ENCODE measurements around the gene ESRRG.
"Not testable (repeated sequence)": the region's sequence is repeated elsewhere in the genome, so short reads cannot be mapped to it uniquely, and the experiment has no call there.

The ESRRG gene

DNA sequence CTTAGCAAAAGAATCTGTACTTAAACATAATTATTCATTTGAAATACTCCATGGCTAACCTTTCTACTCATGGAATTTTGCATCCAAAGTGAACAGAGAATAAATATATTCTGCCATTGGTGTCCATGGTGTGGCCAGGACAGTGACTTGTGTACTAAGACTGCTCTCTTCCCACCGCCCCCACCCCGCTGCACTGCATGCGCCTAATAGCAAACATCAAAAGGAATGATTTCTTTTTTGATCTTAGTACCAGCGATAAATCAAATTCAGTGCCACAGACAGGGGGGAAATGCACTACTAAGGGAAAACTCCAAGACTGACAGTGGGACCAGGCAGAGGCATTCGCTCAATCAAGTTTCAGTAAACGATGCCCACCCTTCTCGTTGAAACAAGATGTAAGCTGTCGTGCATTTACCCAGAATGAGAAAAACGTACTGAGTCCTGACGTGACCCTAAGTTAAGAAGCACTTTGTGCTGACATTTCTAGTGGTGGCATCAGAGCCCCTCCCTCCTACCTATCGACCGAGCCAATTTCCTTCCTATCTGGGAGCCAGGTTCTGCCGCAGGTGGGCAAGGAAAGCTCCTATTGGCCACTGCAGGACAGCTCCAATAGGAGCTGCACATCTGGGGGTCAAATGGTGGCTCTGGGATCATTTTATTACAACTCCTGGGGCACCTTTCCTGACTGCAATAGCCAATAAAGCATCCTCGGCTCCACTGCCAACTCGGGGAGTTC lies 12.5 kb downstream of the ESRRG start:
- in situ Hi-C loops (cut with MboI; ENCODE audit: low pct_unique_long_range_greater_than_20kb, low sequenced_read_pairs): no loop called here
- no peak for DNase-seq

DNA sequence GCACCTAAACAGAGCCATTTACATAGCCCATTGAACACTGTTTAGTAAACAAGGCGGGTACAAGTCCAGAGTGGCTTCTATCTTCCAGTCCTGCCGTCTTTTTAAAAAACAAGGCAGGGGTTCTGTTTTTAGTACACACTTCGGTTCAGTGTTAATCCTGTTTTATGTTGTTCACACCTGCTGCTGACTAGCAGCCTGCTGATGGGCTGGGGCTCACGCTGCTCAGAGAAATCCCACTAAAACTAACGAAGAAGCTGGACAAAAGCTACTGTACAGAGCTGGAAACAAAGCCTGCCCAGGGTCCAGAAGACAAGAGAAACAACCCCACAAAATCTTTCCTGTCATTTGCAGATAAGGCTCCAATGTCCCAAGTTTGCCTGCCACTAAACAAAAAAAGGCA lies 13.2 kb downstream of the ESRRG start:
- no peak for DNase-seq

DNA sequence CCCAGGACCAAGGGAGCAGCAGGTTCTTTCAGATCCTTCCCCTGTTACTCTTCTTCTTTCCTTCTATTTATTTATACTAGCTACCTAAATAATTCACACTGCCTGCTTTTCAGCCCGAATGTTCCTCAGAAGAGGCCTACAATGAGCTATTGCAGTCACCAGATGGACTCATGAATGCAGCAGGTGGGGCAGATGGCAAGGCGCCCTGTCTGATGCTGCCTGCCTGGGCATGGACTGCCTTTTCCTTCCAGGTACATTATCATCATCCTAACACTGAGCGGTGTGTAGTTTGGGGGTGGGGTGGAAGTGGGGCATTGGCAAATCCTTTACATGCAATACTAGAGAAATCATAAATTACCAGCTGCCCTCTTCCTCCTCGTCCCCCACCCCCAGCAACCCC lies 17.6 kb downstream of the ESRRG start:
- no peak for DNase-seq
- in situ Hi-C loops (cut with MboI; ENCODE audit: low pct_unique_long_range_greater_than_20kb, low sequenced_read_pairs): no loop called here

More for the DNA sequence above, 13.2 kb downstream of the ESRRG start:
- in situ Hi-C loops (cut with MboI; ENCODE audit: low pct_unique_long_range_greater_than_20kb, low sequenced_read_pairs): no loop called here

DNA sequence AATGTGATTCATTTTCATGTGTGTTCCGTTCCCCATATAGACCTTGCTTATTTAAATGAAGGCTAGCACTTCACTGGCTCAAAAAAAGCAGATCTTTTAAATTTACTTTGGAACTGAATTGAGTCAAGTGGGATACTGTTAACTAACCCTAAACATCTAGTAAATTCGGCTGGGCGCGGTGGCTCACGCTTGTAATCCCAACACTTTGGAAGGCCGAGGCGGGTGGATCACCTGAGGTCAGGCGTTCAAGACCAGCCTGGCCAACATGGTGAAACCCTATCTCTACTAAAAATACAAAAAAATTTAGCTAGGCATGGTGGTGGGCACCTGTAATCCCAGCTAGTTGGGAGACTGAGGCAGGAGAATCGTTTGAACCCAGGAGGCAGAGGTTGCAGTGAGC lies 19.2 kb downstream of the ESRRG start:
- in situ Hi-C loops (cut with MboI; ENCODE audit: low pct_unique_long_range_greater_than_20kb, low sequenced_read_pairs); DNase-seq: not testable (repeated sequence)

DNA sequence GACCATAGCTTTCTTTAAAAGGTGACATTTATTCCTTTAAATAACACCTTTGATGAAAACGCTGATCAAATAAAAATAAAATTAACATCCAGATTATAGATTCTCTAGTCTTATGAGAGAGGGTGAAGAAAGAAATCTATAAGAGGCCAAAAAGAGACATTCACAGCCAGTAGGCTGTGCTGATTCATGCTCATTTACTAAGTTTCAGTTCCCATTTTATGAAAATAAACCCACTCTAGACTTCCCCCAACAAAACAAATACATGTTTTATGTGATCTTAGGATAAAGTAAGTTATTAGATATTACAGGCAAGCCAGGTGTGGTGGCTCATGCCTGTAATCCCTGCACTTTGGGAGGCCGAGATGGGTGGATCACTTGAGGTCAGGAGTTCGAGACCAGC lies 21.1 kb downstream of the ESRRG start:
- in situ Hi-C loops (cut with MboI; ENCODE audit: low pct_unique_long_range_greater_than_20kb, low sequenced_read_pairs): no loop called here
- DNase-seq: no peak

DNA sequence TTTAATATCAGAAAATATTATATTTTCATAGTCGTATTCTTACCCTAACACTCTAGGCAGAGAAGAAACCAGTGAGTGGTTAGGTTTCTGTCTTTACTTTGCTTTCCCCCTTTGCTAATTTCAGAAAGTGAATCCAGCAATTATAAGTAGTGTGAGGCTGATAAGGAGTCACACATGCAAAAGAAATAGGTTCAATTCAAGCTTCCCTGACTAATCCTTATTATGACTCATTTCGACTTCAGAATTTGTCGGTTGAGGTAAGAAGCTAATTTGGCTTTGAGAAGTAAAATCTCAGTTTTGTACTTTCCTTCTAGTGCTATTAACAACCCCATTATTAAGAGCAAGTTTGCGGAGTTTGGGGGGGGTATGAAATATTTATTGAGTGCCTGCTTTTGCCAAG lies 22.4 kb downstream of the ESRRG start:
- DNase-seq: no peak
- in situ Hi-C loops (cut with MboI; ENCODE audit: low pct_unique_long_range_greater_than_20kb, low sequenced_read_pairs): no loop called here

DNA sequence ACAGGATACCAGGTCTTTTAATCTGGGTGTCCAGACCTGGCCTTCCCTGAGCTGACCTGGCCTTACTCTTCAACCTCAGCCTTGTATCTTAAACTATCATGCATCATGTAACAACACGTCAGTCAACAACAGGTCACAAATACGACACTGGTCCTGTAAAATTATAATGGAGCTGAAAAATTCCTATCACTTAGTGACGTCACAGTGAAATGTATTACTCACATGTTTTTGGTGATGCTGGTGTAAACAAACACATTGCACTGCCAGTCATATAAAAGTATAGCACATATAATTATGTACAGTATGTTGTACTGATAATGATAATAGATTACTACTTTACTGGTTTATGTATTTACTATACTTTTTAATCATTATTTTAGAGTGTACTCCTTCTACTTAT lies 31.5 kb downstream of the ESRRG start:
- in situ Hi-C loops (cut with MboI; ENCODE audit: low pct_unique_long_range_greater_than_20kb, low sequenced_read_pairs): no loop called here
- DNase-seq: no peak

DNA sequence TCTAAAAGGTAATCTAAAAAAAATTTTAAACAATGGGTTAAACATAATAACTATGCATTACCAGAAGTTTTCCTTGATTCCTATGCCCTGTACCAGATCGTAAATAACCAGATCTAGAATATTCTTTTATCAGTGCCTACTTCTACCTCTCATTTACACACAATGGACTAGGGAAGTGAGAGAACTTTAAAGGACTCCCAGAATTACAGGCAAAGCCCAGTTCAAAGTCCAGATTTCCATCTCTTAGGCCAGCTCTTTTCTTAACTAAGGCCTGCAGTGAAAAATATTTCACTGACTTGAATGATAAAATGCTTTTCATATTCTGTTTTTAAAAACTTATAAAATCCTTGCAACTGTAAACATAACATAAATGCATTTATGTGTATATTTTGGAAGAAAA lies 32.6 kb downstream of the ESRRG start:
- no peak for DNase-seq
- in situ Hi-C loops (cut with MboI; ENCODE audit: low pct_unique_long_range_greater_than_20kb, low sequenced_read_pairs): no loop called here

DNA sequence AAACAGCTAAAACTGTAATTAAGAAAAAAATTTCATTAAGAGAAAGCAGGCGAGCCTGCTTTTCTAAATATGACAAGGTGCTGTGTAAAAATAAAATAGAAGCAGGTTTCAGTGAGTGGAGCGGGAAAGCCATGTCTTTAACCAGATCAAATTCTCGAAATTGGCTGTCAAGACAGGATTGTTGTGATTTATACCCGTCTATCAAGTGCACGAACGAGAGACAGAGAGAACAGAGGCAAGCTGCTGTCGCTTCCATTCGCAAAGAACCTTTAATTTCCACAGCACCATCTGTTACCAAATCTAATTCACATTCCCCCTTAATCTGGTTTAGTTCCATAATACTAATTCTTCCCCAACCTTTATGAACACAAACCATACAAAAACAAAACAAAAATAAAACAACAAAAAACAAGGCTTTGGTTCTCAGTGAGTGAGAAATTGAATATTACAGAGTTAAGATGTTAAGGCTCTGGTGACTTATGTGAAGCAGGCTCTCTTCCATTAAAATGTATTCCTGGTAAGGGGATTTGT lies 35.0 kb downstream of the ESRRG start:
- DNase-seq: no peak
- in situ Hi-C loops (cut with MboI; ENCODE audit: low pct_unique_long_range_greater_than_20kb, low sequenced_read_pairs): no loop called here

DNA sequence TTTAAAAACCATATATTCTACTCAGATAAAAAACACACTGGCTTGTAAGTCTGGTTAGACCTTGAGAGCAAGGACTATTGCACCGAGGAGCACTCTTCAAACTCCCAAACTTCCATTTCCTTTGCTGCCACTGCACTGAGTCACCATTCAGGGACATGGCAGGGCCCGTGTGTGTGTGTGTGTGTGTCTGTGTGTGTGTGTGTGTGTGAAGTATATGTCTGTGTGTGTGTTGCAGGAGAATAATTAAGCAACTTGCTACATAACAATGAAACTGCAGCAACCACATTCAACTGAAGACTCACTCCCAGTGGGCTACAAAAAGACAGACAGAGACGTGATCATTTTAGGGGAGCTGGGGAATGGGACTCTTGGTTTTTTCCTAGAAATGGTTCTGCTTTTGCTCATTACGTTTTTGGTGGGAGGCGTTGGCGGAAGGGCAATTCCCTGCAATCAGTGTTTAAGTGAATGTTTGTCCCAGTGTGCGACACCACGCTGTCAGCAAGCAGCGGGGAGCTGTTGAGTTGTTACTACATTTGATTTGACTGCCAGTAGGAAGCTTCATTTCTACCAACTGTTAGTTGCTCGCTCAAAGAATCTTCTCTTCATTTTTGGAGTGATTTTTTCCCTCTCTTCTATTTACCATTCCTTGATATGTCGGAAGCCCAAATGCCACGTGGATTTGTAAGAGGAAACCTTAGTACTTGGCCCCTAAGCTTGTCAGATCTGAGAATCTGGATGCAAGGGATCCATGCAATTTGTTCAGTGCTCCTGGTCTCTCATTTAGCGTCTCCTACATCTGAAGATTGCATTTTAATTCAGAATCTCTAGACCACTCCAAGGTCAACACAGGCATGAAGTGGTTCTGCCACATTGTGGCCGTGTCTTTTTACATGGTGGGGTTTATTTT lies 36.1 kb downstream of the ESRRG start:
- DNase-seq: no peak
- in situ Hi-C loops (cut with MboI; ENCODE audit: low pct_unique_long_range_greater_than_20kb, low sequenced_read_pairs): no loop called here

DNA sequence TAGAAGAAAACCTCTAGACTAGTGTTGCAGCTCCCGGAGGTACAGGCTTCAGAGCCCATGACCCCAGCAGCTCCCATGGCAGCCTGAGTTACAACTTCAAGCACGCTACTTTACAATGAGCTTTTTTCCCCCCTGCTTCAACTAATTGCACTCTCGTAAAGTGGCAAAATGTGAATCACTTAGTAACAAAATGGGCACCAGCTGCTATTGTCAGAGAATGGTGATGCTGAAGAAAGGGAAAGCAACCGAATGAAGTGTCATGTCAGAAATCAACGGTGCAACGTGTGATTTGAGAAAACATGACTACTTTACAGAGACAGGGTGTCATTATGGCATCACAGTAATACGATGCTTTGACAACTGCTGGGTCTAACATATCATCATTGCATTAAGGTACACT lies 40.5 kb downstream of the ESRRG start:
- in situ Hi-C loops (cut with MboI; ENCODE audit: low pct_unique_long_range_greater_than_20kb, low sequenced_read_pairs): no loop called here

DNA sequence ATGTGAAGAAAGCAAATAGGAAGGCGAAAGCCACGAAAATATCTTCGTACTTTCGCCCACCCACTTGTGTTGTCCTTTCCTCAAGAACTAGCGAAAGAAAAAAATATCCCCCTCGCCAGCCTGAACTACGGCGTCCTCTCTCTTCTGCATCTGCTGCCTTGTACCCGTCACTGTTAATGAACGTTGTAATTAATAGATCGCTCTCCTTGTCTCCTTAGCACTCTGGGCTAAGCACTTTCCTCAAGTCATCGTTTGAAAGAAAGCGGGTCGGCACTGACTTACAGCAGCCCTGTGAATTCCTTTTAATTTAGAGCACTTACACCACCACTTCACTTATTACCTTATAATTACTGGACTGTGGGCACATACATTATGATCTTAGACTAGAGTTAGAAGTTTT lies 44.1 kb downstream of the ESRRG start:
- no peak for DNase-seq
- in situ Hi-C loops (cut with MboI; ENCODE audit: low pct_unique_long_range_greater_than_20kb, low sequenced_read_pairs): no loop called here

More for the DNA sequence above, 40.5 kb downstream of the ESRRG start:
- DNase-seq: no peak

DNA sequence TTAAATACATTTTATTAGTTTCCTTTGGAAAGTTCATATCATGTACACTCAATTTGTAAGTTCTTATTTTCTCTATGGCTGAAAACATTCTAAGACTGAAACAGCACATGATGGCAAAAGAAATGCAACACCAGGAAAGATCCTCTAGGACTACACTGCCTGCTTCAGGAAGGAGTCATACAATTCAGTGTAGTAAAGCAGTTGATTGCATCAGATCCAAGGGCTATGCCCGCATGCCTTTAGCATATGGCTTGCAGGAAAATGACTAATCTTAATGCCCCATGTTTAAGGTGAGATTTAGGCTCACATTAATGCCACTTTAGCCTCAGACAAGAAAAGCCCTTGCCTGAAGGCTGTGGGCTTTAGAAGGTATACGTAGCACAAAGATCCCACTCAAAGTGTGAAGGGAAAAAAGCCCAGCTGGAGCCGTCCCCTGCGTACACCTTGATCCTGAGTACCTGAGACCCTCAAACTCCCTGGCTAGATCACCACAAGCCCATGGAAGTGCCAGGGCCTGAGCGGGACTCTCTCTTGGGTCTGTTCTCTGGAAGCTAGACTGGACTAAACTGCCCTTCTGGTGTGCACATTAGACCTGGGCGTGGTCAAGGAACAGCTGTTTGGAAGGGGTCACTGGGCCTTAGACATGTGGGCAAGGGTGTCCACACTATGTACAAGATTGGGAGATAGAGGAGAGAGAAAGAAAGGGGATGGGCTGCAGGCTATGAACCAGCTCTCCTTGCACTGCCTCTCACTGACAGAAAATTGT lies 52.9 kb downstream of the ESRRG start:
- in situ Hi-C loops (cut with MboI; ENCODE audit: low pct_unique_long_range_greater_than_20kb, low sequenced_read_pairs): no loop called here
- no peak for DNase-seq

DNA sequence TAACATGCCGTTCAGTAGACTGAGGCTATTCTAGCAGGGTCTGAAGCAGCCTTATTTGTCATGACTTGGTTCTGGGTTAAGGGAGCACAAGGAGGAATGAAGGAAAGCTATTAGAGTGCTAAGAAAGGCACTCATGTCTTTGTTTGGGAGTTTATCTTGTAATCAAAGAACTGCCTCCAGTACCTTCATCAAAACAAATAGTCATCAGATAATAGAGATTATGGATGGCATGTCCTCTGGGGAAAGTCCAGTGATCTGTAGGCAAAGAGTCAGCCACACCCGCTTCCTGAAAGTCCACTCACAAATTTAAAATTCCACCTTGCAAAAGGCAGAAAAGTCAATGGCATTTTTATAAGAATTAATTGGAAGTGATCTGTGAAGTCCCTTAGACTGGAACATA lies 56.8 kb downstream of the ESRRG start:
- in situ Hi-C loops (cut with MboI; ENCODE audit: low pct_unique_long_range_greater_than_20kb, low sequenced_read_pairs): no loop called here
- no peak for DNase-seq

DNA sequence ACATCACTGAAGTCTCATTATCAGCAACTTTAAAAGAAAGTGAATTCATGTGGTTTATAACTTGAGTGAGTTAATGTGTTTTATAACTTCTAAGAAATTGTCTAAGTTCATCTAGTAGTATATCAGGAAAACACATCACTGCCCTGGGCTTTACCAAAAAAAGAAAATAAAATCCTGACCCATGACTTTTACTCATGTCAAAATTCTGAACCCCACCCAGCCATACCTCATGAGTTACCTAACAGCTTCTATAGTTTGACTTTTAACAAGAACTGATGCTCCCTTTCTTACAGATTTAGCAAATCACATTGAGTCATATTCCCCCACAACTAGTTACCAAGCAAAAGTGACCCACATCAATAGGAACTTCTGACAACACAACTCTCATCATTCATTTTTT lies 57.4 kb downstream of the ESRRG start:
- DNase-seq: no peak
- in situ Hi-C loops (cut with MboI; ENCODE audit: low pct_unique_long_range_greater_than_20kb, low sequenced_read_pairs): no loop called here

DNA sequence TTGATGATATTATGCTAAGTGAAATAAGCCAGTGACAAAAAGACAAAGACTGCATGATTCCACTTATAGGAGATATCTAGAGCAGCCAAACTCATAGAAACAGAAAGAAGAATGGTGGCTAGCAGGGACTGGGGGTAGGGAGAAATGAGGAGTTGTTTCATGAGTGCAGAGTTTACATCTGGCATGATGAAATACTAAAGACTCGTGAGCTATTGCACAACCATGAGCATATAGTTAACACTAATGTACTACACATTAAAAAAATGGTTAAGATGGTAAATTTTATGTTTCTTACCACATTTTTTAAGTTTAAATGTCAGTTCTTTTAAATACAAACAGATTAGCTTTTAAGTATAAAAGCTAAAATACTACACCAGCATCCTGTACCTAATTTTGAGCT lies 57.8 kb downstream of the ESRRG start:
- DNase-seq: no peak
- in situ Hi-C loops (cut with MboI; ENCODE audit: low pct_unique_long_range_greater_than_20kb, low sequenced_read_pairs): no loop called here

DNA sequence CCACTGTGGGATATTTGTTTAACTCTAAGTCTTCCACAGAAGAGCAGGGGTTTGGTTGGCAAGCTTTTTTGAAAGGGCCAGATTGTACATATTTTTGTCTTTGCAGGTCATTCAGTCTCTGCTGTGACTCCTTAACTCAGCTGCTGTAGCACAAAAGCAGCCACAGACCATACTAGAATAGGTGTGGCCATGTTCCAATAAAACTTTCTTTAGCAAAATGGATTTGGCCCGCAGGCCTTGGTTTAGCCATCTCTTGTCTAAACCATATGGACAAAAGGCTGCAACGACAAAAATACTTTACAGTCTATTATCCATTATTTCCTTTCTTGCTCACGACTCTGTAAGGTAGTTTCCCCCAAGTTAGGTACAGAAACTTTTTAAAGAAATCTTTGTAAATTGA lies 60.5 kb downstream of the ESRRG start:
- no peak for DNase-seq
- in situ Hi-C loops (cut with MboI; ENCODE audit: low pct_unique_long_range_greater_than_20kb, low sequenced_read_pairs): no loop called here

DNA sequence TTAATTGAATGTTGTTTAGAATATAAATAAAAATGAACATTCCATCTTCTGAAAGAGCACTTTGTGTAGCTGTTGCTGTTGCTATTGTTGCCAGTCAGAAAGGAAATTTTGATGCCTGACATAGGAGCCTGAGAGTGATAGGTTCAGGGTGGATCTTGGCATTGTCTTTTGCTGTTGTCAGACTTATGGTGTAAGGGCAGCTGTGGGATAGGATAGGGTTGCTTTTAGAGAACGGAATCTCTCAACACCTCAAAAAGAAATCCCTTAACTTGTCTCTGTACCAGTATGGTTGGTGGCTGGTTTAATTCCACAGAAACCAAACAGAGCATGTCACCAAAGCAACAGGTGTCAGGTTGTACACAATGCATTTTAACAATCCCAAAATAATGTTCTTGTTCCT lies 62.7 kb downstream of the ESRRG start:
- in situ Hi-C loops (cut with MboI; ENCODE audit: low pct_unique_long_range_greater_than_20kb, low sequenced_read_pairs): no loop called here
- DNase-seq: no peak

DNA sequence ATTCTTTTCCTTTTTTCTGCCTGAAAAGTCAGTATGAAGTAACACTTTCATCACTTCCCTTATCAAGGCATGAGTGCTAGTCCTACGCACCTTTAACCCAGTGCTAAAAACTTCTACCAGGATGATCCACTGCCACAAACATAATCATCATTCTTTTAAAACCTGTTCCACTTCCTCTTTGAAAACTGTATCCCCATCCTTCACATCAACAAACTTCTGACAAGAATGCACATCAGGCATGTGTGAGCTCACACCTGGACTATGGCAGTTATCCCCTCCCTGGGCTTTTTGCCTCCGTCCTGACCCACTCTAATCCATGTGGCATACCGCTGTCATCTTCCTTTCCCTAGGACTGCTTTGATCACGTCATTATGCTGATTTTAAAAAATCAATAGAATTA lies 70.2 kb downstream of the ESRRG start:
- DNase-seq: no peak
- in situ Hi-C loops (cut with MboI; ENCODE audit: low pct_unique_long_range_greater_than_20kb, low sequenced_read_pairs): no loop called here

Data from KBM-7 (cell line).